Amygdala (tissue), 56 donors: ENCODE data around the gene MESP2.

Experiments used
- DNase-seq, 56 donors: peaks; one replicate each; lab custom pipeline; 2025; lab: John Stamatoyannopoulos, UW

Gene MESP2

GRCh38 chr15:89812011-89812846 lies 36.1 kb downstream of the MESP2 start:
- no peak for DNase-seq

GRCh38 chr15:89812847-89813320 lies 36.8 kb downstream of the MESP2 start:
- DNase-seq, result no peak

- DNase-seq, result no peak
These were observed 37.4 kb downstream of the MESP2 start for GRCh38 chr15:89813381-89814111.

GRCh38 chr15:89814112-89814742 lies 38.1 kb downstream of the MESP2 start:
- no peak for DNase-seq

GRCh38 chr15:89815769-89816168 lies 39.6 kb downstream of the MESP2 start:
- DNase-seq, result no peak

- no peak for DNase-seq
These were observed 41.7 kb downstream of the MESP2 start for GRCh38 chr15:89817701-89818280.

- DNase-seq, result no peak
These were observed 42.2 kb downstream of the MESP2 start for GRCh38 chr15:89818287-89818686.

- DNase-seq, result no peak
These were observed 44.8 kb downstream of the MESP2 start for GRCh38 chr15:89820666-89821611.

GRCh38 chr15:89822026-89822425 lies 45.9 kb downstream of the MESP2 start:
- DNase-seq, result no peak

- no peak for DNase-seq
These were observed 46.4 kb downstream of the MESP2 start for GRCh38 chr15:89822611-89822950.

- DNase-seq, result no peak
These were observed 47.0 kb downstream of the MESP2 start for GRCh38 chr15:89822951-89823711.

- DNase-seq, result no peak
These were observed 47.9 kb downstream of the MESP2 start for GRCh38 chr15:89823836-89824606.

GRCh38 chr15:89824607-89824867 lies 48.4 kb downstream of the MESP2 start:
- no peak for DNase-seq

- DNase-seq, result no peak
These were observed 49.3 kb downstream of the MESP2 start for GRCh38 chr15:89825271-89825940.

GRCh38 chr15:89826671-89827655 lies 50.8 kb downstream of the MESP2 start:
- DNase-seq, result no peak

GRCh38 chr15:89827829-89828228 lies 51.7 kb downstream of the MESP2 start:
- DNase-seq, result no peak
